Peyer's patch (tissue), 4 donors: ENCODE measurements around the gene GRN.
"Not testable (repeated sequence)": the region's sequence is repeated elsewhere in the genome, so short reads cannot be mapped to it uniquely, and the experiment has no call there.

Source experiments
- POLR2A ChIP-seq, 2 donors: fragments of 450-650 bp; IDR thresholded peaks; one replicate each; pipeline ENCODE4 v1.5.1; 2017; ENCODE audit warnings: antibody characterized with exemption in 2 of 2, mild to moderate bottlenecking in 2 of 2, moderate library complexity in 2 of 2
- TF ChIP-seq, protein P1 (sequence below), 6 experiments: fragments of 450-650 bp in 4 of 6; fragments of 200-600 bp in 2 of 6; sonication (generic) in 1 of 6; IDR thresholded peaks; one replicate each; pipeline ENCODE4 v1.5.1; 2017 to 2019; ENCODE audit warnings: antibody characterized with exemption in 6 of 6, mild to moderate bottlenecking in 3 of 6, moderate library complexity in 1 of 6

DNA sequence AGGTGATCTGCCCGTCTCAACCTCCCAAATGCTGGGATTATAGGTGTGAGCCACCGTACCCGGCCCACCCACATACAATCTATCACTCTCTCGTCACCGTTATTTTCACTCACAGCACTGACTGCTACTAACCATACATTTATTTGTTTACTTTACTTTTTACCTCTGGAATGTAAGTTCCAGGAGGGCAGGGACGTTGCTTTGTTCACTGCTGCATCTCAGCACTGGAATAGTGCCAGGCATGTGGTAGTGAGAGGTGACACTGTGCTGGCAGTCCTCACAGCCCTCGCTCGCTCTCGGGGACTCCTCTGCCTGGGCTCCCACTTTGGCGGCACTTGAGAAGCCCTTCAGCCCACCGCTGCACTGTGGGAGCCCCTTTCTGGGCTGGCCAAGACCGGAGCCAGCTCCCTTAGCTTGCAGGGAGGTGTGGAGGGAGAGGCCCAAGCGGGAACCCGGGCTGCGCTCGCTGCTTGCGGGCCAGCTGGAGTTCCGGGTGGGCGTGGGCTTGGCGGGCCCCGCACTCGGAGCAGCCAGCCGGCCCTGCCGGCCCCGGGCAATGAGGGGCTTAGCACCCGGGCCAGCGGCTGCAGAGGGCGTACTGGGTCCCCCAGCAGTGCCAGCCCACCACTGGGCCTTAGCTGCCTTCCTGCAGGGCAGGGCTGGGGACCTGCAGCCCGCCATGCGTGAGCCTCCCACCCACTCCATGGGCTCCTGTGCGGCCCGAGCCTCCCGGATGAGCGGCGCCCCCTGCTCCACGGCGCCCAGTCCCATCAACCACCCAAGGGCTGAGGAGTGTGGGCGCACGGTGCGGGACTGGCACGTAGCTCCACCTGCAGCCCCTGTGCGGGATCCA lies 23.5 kb downstream of the GRN start:
- TF ChIP-seq, protein P1, sequence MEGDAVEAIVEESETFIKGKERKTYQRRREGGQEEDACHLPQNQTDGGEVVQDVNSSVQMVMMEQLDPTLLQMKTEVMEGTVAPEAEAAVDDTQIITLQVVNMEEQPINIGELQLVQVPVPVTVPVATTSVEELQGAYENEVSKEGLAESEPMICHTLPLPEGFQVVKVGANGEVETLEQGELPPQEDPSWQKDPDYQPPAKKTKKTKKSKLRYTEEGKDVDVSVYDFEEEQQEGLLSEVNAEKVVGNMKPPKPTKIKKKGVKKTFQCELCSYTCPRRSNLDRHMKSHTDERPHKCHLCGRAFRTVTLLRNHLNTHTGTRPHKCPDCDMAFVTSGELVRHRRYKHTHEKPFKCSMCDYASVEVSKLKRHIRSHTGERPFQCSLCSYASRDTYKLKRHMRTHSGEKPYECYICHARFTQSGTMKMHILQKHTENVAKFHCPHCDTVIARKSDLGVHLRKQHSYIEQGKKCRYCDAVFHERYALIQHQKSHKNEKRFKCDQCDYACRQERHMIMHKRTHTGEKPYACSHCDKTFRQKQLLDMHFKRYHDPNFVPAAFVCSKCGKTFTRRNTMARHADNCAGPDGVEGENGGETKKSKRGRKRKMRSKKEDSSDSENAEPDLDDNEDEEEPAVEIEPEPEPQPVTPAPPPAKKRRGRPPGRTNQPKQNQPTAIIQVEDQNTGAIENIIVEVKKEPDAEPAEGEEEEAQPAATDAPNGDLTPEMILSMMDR (IDR thresholded peaks at IDR 0.05), result not testable (repeated sequence)
- TF ChIP-seq POLR2A (IDR thresholded peaks at IDR 0.05), result not testable (repeated sequence)
